SK-N-SH (cell line): Measurements from ENCODE around the gene EHBP1L1. TPM values are rescaled to one million over a fixed set of nuclear protein-coding genes. Genes with fewer than 3 reads are reported as not detected.

Source experiments
- CTCF ChIA-PET: fragments of 300-600, 350-600 bp; formaldehyde crosslinking; extraction: SDS; loops from one replicate; lab custom pipeline; 2021; lab: Yijun Ruan, JAX
- POLR2A ChIA-PET: fragments of 350-600 bp; sonication (Branson Sonifier 250); formaldehyde crosslinking; extraction: SDS; loops from one replicate; lab custom pipeline; 2020; ENCODE audit warnings: antibody characterized with exemption, inconsistent platforms; lab: Yijun Ruan, JAX
- DNase-seq: peaks from one replicate; pipeline ENCODE4 v3.0.0; 2012
- H2AFZ ChIP-seq: fragments of 200-600 bp; sonication (generic); 2 replicates; pipeline ENCODE4 v1.8.1; 2016; ENCODE audit warnings: antibody characterized with exemption, mild to moderate bottlenecking, low read depth
- H3F3A ChIP-seq: fragments of 200-600 bp; sonication (generic); replicated peaks from 2 replicates; pipeline ENCODE3; 2016; ENCODE audit warnings: antibody characterized with exemption, mild to moderate bottlenecking; ENCODE audit not compliant: insufficient read depth
- H3K27ac ChIP-seq, 2 experiments: fragments of 200-500 bp in 1 of 2; fragments of 200-600 bp in 1 of 2; sonication (Bioruptor generic) in 1 of 2; sonication (generic), shearing (Covaris generic) in 1 of 2; 2 replicates each; pipeline versions ENCODE4 v1.5.1 to v1.6.1; 2014 to 2016; ENCODE audit warnings: low read depth in 2 of 2, inconsistent platforms in 1 of 2, low read length in 1 of 2, mild to moderate bottlenecking in 1 of 2, mixed read lengths in 1 of 2
- H3K27me3 ChIP-seq: fragments of 200-600 bp; sonication (generic), shearing (Covaris generic); 2 replicates; pipeline ENCODE4 v1.6.1; 2016; ENCODE audit warnings: mixed run types; ENCODE audit not compliant: insufficient read depth
- H3K36me3 ChIP-seq, 2 experiments: fragments of 200-500 bp in 1 of 2; fragments of 200-600 bp in 1 of 2; sonication (Bioruptor generic) in 1 of 2; sonication (generic) in 1 of 2; replicated peaks in 1 of 2; 2 replicates each; pipeline versions ENCODE3 to v1.5.1; 2014 to 2016; ENCODE audit warnings: low read length in 1 of 2, mild to moderate bottlenecking in 1 of 2; ENCODE audit not compliant: insufficient read depth in 2 of 2, control insufficient read depth in 1 of 2
- H3K4me1 ChIP-seq, 2 experiments: fragments of 200-500 bp in 1 of 2; fragments of 200-600 bp in 1 of 2; sonication (Bioruptor generic) in 1 of 2; sonication (generic), shearing (Covaris generic) in 1 of 2; 2 replicates each; pipeline versions ENCODE4 v1.5.1 to v1.6.1; 2014 to 2016; ENCODE audit warnings: low read depth in 1 of 2, low read length in 1 of 2, mixed run types in 1 of 2; ENCODE audit not compliant: insufficient read depth in 2 of 2, control insufficient read depth in 1 of 2
- H3K4me2 ChIP-seq: fragments of 200-600 bp; sonication (generic), shearing (Covaris generic); 2 replicates; pipeline ENCODE4 v1.6.1; 2017; ENCODE audit warnings: mixed run types
- H3K4me3 ChIP-seq, 2 experiments: fragments of 200-500 bp in 1 of 2; fragments of 200-600 bp in 1 of 2; sonication (Bioruptor generic) in 1 of 2; sonication (generic), shearing (Covaris generic) in 1 of 2; 2 replicates each; pipeline versions ENCODE4 v1.5.1 to v1.8.1; 2014 to 2016; ENCODE audit warnings: low read depth in 2 of 2, inconsistent platforms in 1 of 2, low read length in 1 of 2, mild to moderate bottlenecking in 1 of 2, mixed read lengths in 1 of 2, moderate library complexity in 1 of 2
- H3K79me2 ChIP-seq: fragments of 200-600 bp; sonication (generic); 2 replicates; pipeline ENCODE4 v1.8.1; 2017; ENCODE audit warnings: mild to moderate bottlenecking; ENCODE audit not compliant: insufficient read depth
- H3K9ac ChIP-seq: fragments of 200-600 bp; sonication (generic); 2 replicates; pipeline ENCODE4 v1.6.1; 2017; ENCODE audit warnings: mixed run types
- H3K9me2 ChIP-seq: fragments of 200-600 bp; sonication (generic); 2 replicates; pipeline ENCODE4 v1.6.1; 2017; ENCODE audit warnings: mixed run types
- H3K9me3 ChIP-seq: fragments of 200-600 bp; sonication (generic); 2 replicates; pipeline ENCODE4 v1.6.1; 2017; ENCODE audit warnings: mixed run types, mild to moderate bottlenecking, moderate library complexity
- H4K20me1 ChIP-seq: fragments of 200-600 bp; sonication (generic); 2 replicates; pipeline ENCODE4 v1.6.1; 2017; ENCODE audit warnings: mild to moderate bottlenecking, mixed run types; ENCODE audit not compliant: insufficient read depth
- CHD2 ChIP-seq: fragments of 150-350 bp; IDR thresholded peaks from 2 replicates; pipeline ENCODE4 v1.6.1; 2018; ENCODE audit warnings: low read length; ENCODE audit not compliant: partially characterized antibody
- CTCF ChIP-seq: fragments of 200-600 bp; sonication (generic); IDR thresholded peaks from 2 replicates; pipeline ENCODE4 v1.6.1; 2017; ENCODE audit warnings: antibody characterized with exemption, mild to moderate bottlenecking, moderate library complexity
- ELF1 ChIP-seq: IDR thresholded peaks from 2 replicates; pipeline ENCODE4 v1.4.0; 2012
- EP300 ChIP-seq, 2 experiments: IDR thresholded peaks; 2 replicates each; pipeline versions ENCODE4 v1.4.0 to v1.6.1; 2012; ENCODE audit warnings: borderline replicate concordance in 1 of 2, low read depth in 1 of 2, low read length in 1 of 2
- EZH2phosphoT487 ChIP-seq: fragments of 200-600 bp; sonication (generic); IDR thresholded peaks from 2 replicates; pipeline ENCODE4 v1.6.1; 2017; ENCODE audit warnings: low read depth, mixed run types, mild to moderate bottlenecking, antibody characterized with exemption, moderate library complexity, borderline replicate concordance
- FOXM1 ChIP-seq: IDR thresholded peaks from 2 replicates; pipeline ENCODE4 v1.4.0; 2012; ENCODE audit warnings: low read depth, mild to moderate bottlenecking
- GABPA ChIP-seq: IDR thresholded peaks from 2 replicates; pipeline ENCODE4 v1.4.0; 2012; ENCODE audit warnings: low read depth, mild to moderate bottlenecking
- IRF3 ChIP-seq: fragments of 150-350 bp; IDR thresholded peaks from 2 replicates; pipeline ENCODE4 v1.6.1; 2016; ENCODE audit warnings: mild to moderate bottlenecking, low read depth, low read length
- JUND ChIP-seq: IDR thresholded peaks from 2 replicates; pipeline ENCODE4 v1.4.0; 2012
- MAX ChIP-seq: IDR thresholded peaks from 2 replicates; pipeline ENCODE4 v1.4.0; 2012; ENCODE audit warnings: low read depth
- MEF2A ChIP-seq: IDR thresholded peaks from 2 replicates; pipeline ENCODE4 v1.4.0; 2012; ENCODE audit warnings: low read depth, borderline replicate concordance
- PBX3 ChIP-seq: IDR thresholded peaks from 2 replicates; pipeline ENCODE4; 2012
- RCOR1 ChIP-seq: fragments of 150-350 bp; IDR thresholded peaks from 2 replicates; pipeline ENCODE4 v1.6.1; 2017; ENCODE audit warnings: antibody characterized with exemption, low read length
- REST ChIP-seq: IDR thresholded peaks from 2 replicates; pipeline ENCODE4 v1.6.1; 2012; ENCODE audit warnings: mild to moderate bottlenecking, low read depth, low read length, moderate library complexity
- RFX5 ChIP-seq: IDR thresholded peaks from 2 replicates; pipeline ENCODE4 v1.6.1; 2012; ENCODE audit warnings: mild to moderate bottlenecking, improper control_type of control experiment, low read length
- RXRA ChIP-seq: IDR thresholded peaks from 2 replicates; pipeline ENCODE4 v1.4.0; 2012; ENCODE audit warnings: low read depth, mild to moderate bottlenecking, borderline replicate concordance
- SIN3A ChIP-seq: IDR thresholded peaks from 2 replicates; pipeline ENCODE4 v1.6.1; 2012; ENCODE audit warnings: low read depth, mild to moderate bottlenecking, low read length, moderate library complexity, borderline replicate concordance
- TEAD4 ChIP-seq: IDR thresholded peaks from 2 replicates; pipeline ENCODE4 v1.4.0; 2012; ENCODE audit warnings: mild to moderate bottlenecking, borderline replicate concordance; ENCODE audit not compliant: insufficient read depth
- USF2 ChIP-seq: fragments of 150-350 bp; IDR thresholded peaks from 2 replicates; pipeline ENCODE4 v1.6.1; 2017; ENCODE audit warnings: antibody characterized with exemption, low read length, low read depth, borderline replicate concordance
- WGBS: methylation state at CpG from one replicate; pipeline ENCODE4 v1.1.6; 2017; ENCODE audit warnings: low lambda C conversion rate; 5-methylcytosine and 5-hydroxymethylcytosine counted together
- polyA plus RNA-seq, 3 experiments: library from polyadenylated mRNA; depleted of rRNA; stranded (reverse); fragments of >200 nt; gene quantifications; 2 replicates each; pipeline ENCODE4 v1.2.3, GENCODE V29; 2012

The EHBP1L1 gene
- polyA plus RNA-seq, 1 of the 3 experiments (the other 2 are of a cell fraction) = 48.7 TPM

- TF ChIP-seq TEAD4 (no peak), SIN3A (no peak)
These were observed 39.2 kb upstream of the EHBP1L1 start (continued) for GRCh38 chr11:65536412-65537295.

GRCh38 chr11:65537296-65537597 lies 38.6 kb upstream of the EHBP1L1 start:
- CTCF ChIA-PET = interaction anchor here (0.7 to 13.1 kb wide), 4 partner anchors 10 to 57 kb away, joined by 3 to 295 read pairs (median 36); partner anchors contain the start of genes EHBP1L1, FAM89B, SCYL1 and ZNRD2

More at GRCh38 chr11:65537296-65537597, 38.6 kb upstream of the EHBP1L1 start:
- TF ChIP-seq PBX3 (no peak), JUND (no peak), IRF3 (no peak), EP300 (IDR thresholded peaks at IDR 0.05; ENCODE audit: borderline replicate concordance in 1 of 2, low read depth in 1 of 2, low read length in 1 of 2) (no peak), USF2 (no peak), CHD2 (no peak), RFX5 (no peak), CTCF (no peak), ELF1 (no peak), MEF2A (no peak), EZH2phosphoT487 (no peak), REST (no peak), MAX (no peak), FOXM1 (no peak), RCOR1 (no peak), GABPA (no peak), RXRA (no peak)
- peaks cover 20% of the 10 kb centered on the region for H4K20me1 ChIP-seq
- H3K36me3 ChIP-seq = peaks cover 3 to 41% of the 10 kb centered on the region in 2 experiments
- H3K4me1 ChIP-seq = peaks cover 4 to 12% of the 10 kb centered on the region in 2 experiments; a peak in 1 of 4 replicates
- no CpG with 5 or more reads among the region's 2 CpGs for WGBS
- H3K27ac ChIP-seq = no peak overlapping the region
- POLR2A ChIA-PET = interaction anchor here (0.6 to 0.7 kb wide), 2 partner anchors 116 to 1233 kb away, joined by 3 read pairs; no protein-coding TSS in a partner anchor
- H2AFZ ChIP-seq = no peak overlapping the region
- no peak overlapping the region for H3K4me3 ChIP-seq
- H3K9me3 ChIP-seq = no peaks in the 10 kb centered on the region
- no peaks in the 10 kb centered on the region for H3K27me3 ChIP-seq
- DNase-seq = no peak
- H3K9ac ChIP-seq = no peak overlapping the region
- no peaks in the 10 kb centered on the region for H3K79me2 ChIP-seq
- no peak overlapping the region for H3K4me2 ChIP-seq
- H3F3A ChIP-seq = peaks cover 48% of the 10 kb centered on the region
- no peaks in the 10 kb centered on the region for H3K9me2 ChIP-seq
